HG03066 (cell line): ENCODE results near the gene THSD4.

Source experiments
- ATAC-seq: cut with Tn5 transposase; IDR thresholded peaks from one replicate; pipeline ENCODE4 v1.9.1; 2021; ENCODE audit warnings: low read depth; ENCODE audit not compliant: unreplicated experiment

Gene THSD4

GRCh38 chr15:71180986-71181853 is 65.9 kb downstream of the THSD4 start:
- ATAC-seq, result no peak

GRCh38 chr15:71182522-71182921 is 67.3 kb downstream of the THSD4 start:
- ATAC-seq, result no peak

GRCh38 chr15:71183063-71183462 is 67.8 kb downstream of the THSD4 start:
- no peak for ATAC-seq

- ATAC-seq, result no peak
Measured at GRCh38 chr15:71185706-71186105, 70.4 kb downstream of the THSD4 start.

GRCh38 chr15:71186267-71186666 is 71.0 kb downstream of the THSD4 start:
- ATAC-seq, result no peak

GRCh38 chr15:71187078-71187477 is 71.8 kb downstream of the THSD4 start:
- ATAC-seq, result no peak

GRCh38 chr15:71187526-71187925 is 72.3 kb downstream of the THSD4 start:
- ATAC-seq, result no peak

- ATAC-seq, result no peak
Measured at GRCh38 chr15:71189718-71190117, 74.4 kb downstream of the THSD4 start.

GRCh38 chr15:71191296-71191695 is 76.0 kb downstream of the THSD4 start:
- ATAC-seq, result no peak

- no peak for ATAC-seq
Measured at GRCh38 chr15:71192816-71193215, 77.5 kb downstream of the THSD4 start.

GRCh38 chr15:71194286-71194685 is 79.0 kb downstream of the THSD4 start:
- no peak for ATAC-seq

GRCh38 chr15:71195242-71195641 is 80.0 kb downstream of the THSD4 start:
- ATAC-seq, result no peak

GRCh38 chr15:71197620-71198019 is 82.3 kb downstream of the THSD4 start:
- ATAC-seq, result no peak

GRCh38 chr15:71198846-71199245 is 83.6 kb downstream of the THSD4 start:
- ATAC-seq, result no peak

GRCh38 chr15:71199384-71200351 is 84.4 kb downstream of the THSD4 start:
- ATAC-seq, result no peak

- no peak for ATAC-seq
Measured at GRCh38 chr15:71201477-71201876, 86.2 kb downstream of the THSD4 start.

GRCh38 chr15:71202712-71203111 is 87.4 kb downstream of the THSD4 start:
- ATAC-seq, result no peak

- ATAC-seq, result no peak
Measured at GRCh38 chr15:71203586-71204474, 88.6 kb downstream of the THSD4 start.

- no peak for ATAC-seq
Measured at GRCh38 chr15:71207141-71207540, 91.9 kb downstream of the THSD4 start.

- no peak for ATAC-seq
Measured at GRCh38 chr15:71212146-71212545, 96.9 kb downstream of the THSD4 start.
